Lower lobe of right lung (tissue), 2 donors: ENCODE measurements around the gene MAGI1. TPM values are rescaled to one million over a fixed set of nuclear protein-coding genes. Genes with fewer than 3 reads are reported as not detected.

Source experiments
- ATAC-seq, 2 donors: fragments of 200-7000 bp; cut with Tn5 transposase; one replicate each; pipeline ENCODE4 v1.9.1; 2020 to 2022; ENCODE audit warnings: mild to moderate bottlenecking in 2 of 2, moderate library complexity in 2 of 2
- DNase-seq: peaks from one replicate; pipeline ENCODE4 v3.0.0-alpha.2; 2020
- H3K27ac ChIP-seq: fragments of 200-600 bp; one replicate; pipeline ENCODE4 v1.8.0; 2022
- H3K27me3 ChIP-seq: fragments of 200-600 bp; one replicate; pipeline ENCODE4 v1.8.0; 2022; ENCODE audit warnings: low read depth
- H3K36me3 ChIP-seq: fragments of 200-600 bp; one replicate; pipeline ENCODE4 v1.8.0; 2022; ENCODE audit warnings: mild to moderate bottlenecking
- H3K4me1 ChIP-seq: fragments of 200-600 bp; one replicate; pipeline ENCODE4 v1.8.0; 2022
- H3K4me3 ChIP-seq: fragments of 200-600 bp; one replicate; pipeline ENCODE4 v1.8.0; 2022; ENCODE audit warnings: mild to moderate bottlenecking
- H3K9me3 ChIP-seq: fragments of 200-600 bp; one replicate; pipeline ENCODE4 v1.8.0; 2022
- intact Hi-C: fragments of 100-400 bp; cut with DNase I; formaldehyde crosslinking; loops from one replicate; pipeline ENCODE4 v1.11.0; 2022
- total RNA-seq: library from RNA; stranded (reverse); fragmentation: NEBNext Ultra II Directional; extraction: Animal tissue kit (Norgen Biotek cat#: 25700); gene quantifications from one replicate; pipeline ENCODE4 v1.2.1, GENCODE V29; 2021
- TF ChIP-seq, protein P1 (sequence below): fragments of 200-600 bp; IDR thresholded peaks from one replicate; pipeline ENCODE4 v1.8.0; 2022; ENCODE audit warnings: antibody characterized with exemption, mild to moderate bottlenecking
- donor health status: DM: no; HTN: yes; CAD: no; lungs with severe emphysema.

The MAGI1 gene
- total RNA-seq, 1 donor from 2014 or later = 35.5 TPM

GRCh38 chr3:66038384-66038725 is 363 bp downstream of the MAGI1 start:
- no peaks in the 10 kb centered on the region for H3K9me3 ChIP-seq
- TF ChIP-seq, protein P1, sequence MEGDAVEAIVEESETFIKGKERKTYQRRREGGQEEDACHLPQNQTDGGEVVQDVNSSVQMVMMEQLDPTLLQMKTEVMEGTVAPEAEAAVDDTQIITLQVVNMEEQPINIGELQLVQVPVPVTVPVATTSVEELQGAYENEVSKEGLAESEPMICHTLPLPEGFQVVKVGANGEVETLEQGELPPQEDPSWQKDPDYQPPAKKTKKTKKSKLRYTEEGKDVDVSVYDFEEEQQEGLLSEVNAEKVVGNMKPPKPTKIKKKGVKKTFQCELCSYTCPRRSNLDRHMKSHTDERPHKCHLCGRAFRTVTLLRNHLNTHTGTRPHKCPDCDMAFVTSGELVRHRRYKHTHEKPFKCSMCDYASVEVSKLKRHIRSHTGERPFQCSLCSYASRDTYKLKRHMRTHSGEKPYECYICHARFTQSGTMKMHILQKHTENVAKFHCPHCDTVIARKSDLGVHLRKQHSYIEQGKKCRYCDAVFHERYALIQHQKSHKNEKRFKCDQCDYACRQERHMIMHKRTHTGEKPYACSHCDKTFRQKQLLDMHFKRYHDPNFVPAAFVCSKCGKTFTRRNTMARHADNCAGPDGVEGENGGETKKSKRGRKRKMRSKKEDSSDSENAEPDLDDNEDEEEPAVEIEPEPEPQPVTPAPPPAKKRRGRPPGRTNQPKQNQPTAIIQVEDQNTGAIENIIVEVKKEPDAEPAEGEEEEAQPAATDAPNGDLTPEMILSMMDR = no peak
- peak; percentile 51 to 56 for ATAC-seq
- peak overlapping the region; percentile 94 for H3K27ac ChIP-seq
- H3K4me1 ChIP-seq = peaks cover 21% of the 10 kb centered on the region
- no peaks in the 10 kb centered on the region for H3K36me3 ChIP-seq
- peak overlapping the region; percentile 85 for H3K4me3 ChIP-seq
- no peaks in the 10 kb centered on the region for H3K27me3 ChIP-seq
- DNase-seq = no peak
- intact Hi-C loops = no loop called here

DNA sequence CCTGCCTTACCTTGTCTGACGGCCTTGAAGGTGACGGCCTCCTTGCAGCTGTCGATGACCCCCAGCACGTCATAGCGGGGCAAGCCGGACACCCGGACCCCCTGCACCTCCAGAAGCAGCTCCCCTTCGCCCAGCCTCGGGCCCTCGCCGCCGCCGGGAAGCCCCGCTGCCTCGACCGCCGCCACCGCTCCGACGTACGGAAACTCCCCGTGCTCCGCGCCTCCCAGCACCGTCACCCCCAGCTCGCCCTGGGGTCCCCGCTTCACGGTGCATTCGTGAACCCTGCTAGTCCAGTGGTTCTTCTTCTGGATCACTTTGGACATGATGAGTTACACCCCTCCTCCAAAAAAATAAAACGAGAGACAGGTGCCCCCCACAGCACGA is 740 bp downstream of the MAGI1 start:
- Histone ChIP-seq H3K36me3 (no peaks in the 10 kb centered on the region), H3K27ac (peak overlapping the region; percentile 94), H3K4me3 (peak overlapping the region; percentile 85), H3K9me3 (no peaks in the 10 kb centered on the region), H3K4me1 (peaks cover 21% of the 10 kb centered on the region), H3K27me3 (no peaks in the 10 kb centered on the region)
- intact Hi-C loops = no loop called here
- peak; percentile 48 for DNase-seq
- ATAC-seq = peak; percentile 11 to 36
- TF ChIP-seq, protein P1 = no peak

GRCh38 chr3:66037330-66037985 is 1.3 kb downstream of the MAGI1 start:
- ATAC-seq = peak; percentile 65 to 73
- Histone ChIP-seq H3K27me3 (no peaks in the 10 kb centered on the region), H3K4me3 (peak overlapping the region; percentile 85), H3K27ac (peak overlapping the region; percentile 94), H3K4me1 (peaks cover 21% of the 10 kb centered on the region), H3K9me3 (no peaks in the 10 kb centered on the region), H3K36me3 (no peaks in the 10 kb centered on the region)
- TF ChIP-seq, protein P1 = peak; percentile 27
- peak; percentile 71 for DNase-seq
- intact Hi-C loops = no loop called here

- Histone ChIP-seq H3K27ac (peak overlapping the region; percentile 94), H3K9me3 (no peaks in the 10 kb centered on the region), H3K4me3 (peak overlapping the region; percentile 85), H3K27me3 (no peaks in the 10 kb centered on the region), H3K36me3 (no peaks in the 10 kb centered on the region), H3K4me1 (peaks cover 21% of the 10 kb centered on the region)
- TF ChIP-seq, protein P1 = no peak
- peak; percentile 18 to 38 for ATAC-seq
- peak; percentile 45 for DNase-seq
- intact Hi-C loops = no loop called here
These were observed 2.1 kb downstream of the MAGI1 start for GRCh38 chr3:66036586-66037148.

- TF ChIP-seq, protein P1 = no peak
- H3K9me3 ChIP-seq = no peaks in the 10 kb centered on the region
- no peaks in the 10 kb centered on the region for H3K36me3 ChIP-seq
- peaks cover 26% of the 10 kb centered on the region for H3K4me1 ChIP-seq
- DNase-seq (no peak), ATAC-seq (no peak)
- intact Hi-C loops = no loop called here
- H3K27me3 ChIP-seq = no peaks in the 10 kb centered on the region
- H3K27ac ChIP-seq = peak overlapping the region; percentile 94
- H3K4me3 ChIP-seq = peak overlapping the region; percentile 85
These were observed 2.8 kb downstream of the MAGI1 start for GRCh38 chr3:66035763-66036477.
